ENCODE measurements around the gene WRNIP1. TPM values are rescaled to one million over a fixed set of nuclear protein-coding genes. Genes with fewer than 3 reads are reported as not detected.

WRNIP1 gene
- total and polyA plus RNA-seq, 2 donors (not counting 1 experiment from before 2014, with no cell fraction given) = 29.7 to 40.8 TPM

GRCh38 chr6:2806644-2807043 lies 41.5 kb downstream of the WRNIP1 start:
- Histone ChIP-seq H3K27ac (ENCODE audit: insufficient read depth, low read length) (no peak overlapping the region), H2AFZ (ENCODE audit: low read length) (no peak overlapping the region), H3K9ac (ENCODE audit: insufficient read depth, low read length) (no peak overlapping the region), H3K9me3 (ENCODE audit: control insufficient read depth, insufficient read depth, low read depth, low read length) (no peaks in the 10 kb centered on the region), H3K4me1 (ENCODE audit: control insufficient read depth, extremely low read depth, insufficient read depth, low read length) (no peaks in the 10 kb centered on the region), H3K4me2 (ENCODE audit: extremely low read depth, insufficient read depth, low read length) (no peak overlapping the region), H3K27me3 (ENCODE audit: control insufficient read depth, insufficient read depth, low read length) (no peaks in the 10 kb centered on the region), H4K20me1 (ENCODE audit: control insufficient read depth, extremely low read depth, insufficient read depth, low read length) (no peaks in the 10 kb centered on the region), H3K4me3 (replicated peaks in 1 of 4; ENCODE audit: control extremely low read depth in 1 of 4, insufficient read depth in 1 of 4, low read depth in 3 of 4, low read length in 4 of 4) (no peak overlapping the region), H3K79me2 (ENCODE audit: control insufficient read depth, insufficient read depth, low read length) (no peaks in the 10 kb centered on the region), H3K36me3 (ENCODE audit: control insufficient read depth, insufficient read depth, low read length) (no peaks in the 10 kb centered on the region)
- no peak for DNase-seq (ENCODE audit: low read depth in 2 of 2)
- TF ChIP-seq EZH2 (IDR thresholded peaks at IDR 0.05; ENCODE audit: low read length, missing control alignments) (no peak), CTCF (conservative IDR thresholded peaks at IDR 0.05 in 1 of 2, IDR thresholded peaks at IDR 0.05 in 1 of 2; ENCODE audit: low read depth in 1 of 2, low read length in 2 of 2) (no peak)

DNA sequence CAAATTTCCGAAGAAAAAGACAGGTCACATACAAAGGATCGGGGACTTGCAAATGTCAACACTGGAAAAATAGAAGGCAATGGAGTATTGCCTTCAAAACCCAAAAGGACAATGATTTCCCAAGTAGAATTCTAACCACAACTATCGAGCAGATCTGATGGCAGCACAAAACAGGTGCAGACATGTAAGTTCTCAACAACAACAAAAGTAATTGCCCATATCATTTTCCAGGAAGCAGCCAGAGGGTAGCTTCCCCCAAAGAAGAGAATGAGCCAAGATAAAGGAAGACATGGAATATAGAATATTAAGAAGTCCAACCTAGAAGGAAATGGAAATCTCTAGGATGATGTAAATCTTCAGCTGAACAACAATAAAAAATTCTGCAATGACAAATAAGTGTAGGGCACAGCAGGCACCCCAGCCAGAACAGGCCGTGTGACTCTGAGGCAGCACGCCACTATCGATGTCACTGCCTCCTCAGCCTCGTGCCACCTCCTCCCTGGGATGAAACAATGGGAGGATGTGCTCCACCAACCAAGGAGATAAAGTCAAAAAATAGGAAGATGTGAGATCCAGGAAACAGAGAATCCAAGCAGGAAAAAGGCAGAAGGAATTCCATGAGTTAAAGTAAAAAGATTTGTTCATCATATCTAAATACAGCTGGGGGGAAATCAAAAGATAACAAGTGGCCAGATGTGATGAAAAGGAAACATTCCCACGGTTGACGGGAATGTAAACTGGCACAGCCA lies 42.3 kb downstream of the WRNIP1 start:
- Histone ChIP-seq H3K9me3 (ENCODE audit: control insufficient read depth, insufficient read depth, low read depth, low read length) (no peaks in the 10 kb centered on the region), H3K27ac (ENCODE audit: insufficient read depth, low read length) (no peak overlapping the region), H2AFZ (ENCODE audit: low read length) (no peak overlapping the region), H3K4me2 (ENCODE audit: extremely low read depth, insufficient read depth, low read length) (no peak overlapping the region), H4K20me1 (ENCODE audit: control insufficient read depth, extremely low read depth, insufficient read depth, low read length) (no peaks in the 10 kb centered on the region), H3K4me3 (replicated peaks in 1 of 4; ENCODE audit: control extremely low read depth in 1 of 4, insufficient read depth in 1 of 4, low read depth in 3 of 4, low read length in 4 of 4) (no peak overlapping the region), H3K36me3 (ENCODE audit: control insufficient read depth, insufficient read depth, low read length) (no peaks in the 10 kb centered on the region), H3K27me3 (ENCODE audit: control insufficient read depth, insufficient read depth, low read length) (no peaks in the 10 kb centered on the region), H3K4me1 (ENCODE audit: control insufficient read depth, extremely low read depth, insufficient read depth, low read length) (no peaks in the 10 kb centered on the region), H3K79me2 (ENCODE audit: control insufficient read depth, insufficient read depth, low read length) (no peaks in the 10 kb centered on the region), H3K9ac (ENCODE audit: insufficient read depth, low read length) (no peak overlapping the region)
- TF ChIP-seq EZH2 (IDR thresholded peaks at IDR 0.05; ENCODE audit: low read length, missing control alignments) (no peak), CTCF (conservative IDR thresholded peaks at IDR 0.05 in 1 of 2, IDR thresholded peaks at IDR 0.05 in 1 of 2; ENCODE audit: low read depth in 1 of 2, low read length in 2 of 2) (no peak)
- DNase-seq (ENCODE audit: low read depth in 2 of 2) = no peak

DNA sequence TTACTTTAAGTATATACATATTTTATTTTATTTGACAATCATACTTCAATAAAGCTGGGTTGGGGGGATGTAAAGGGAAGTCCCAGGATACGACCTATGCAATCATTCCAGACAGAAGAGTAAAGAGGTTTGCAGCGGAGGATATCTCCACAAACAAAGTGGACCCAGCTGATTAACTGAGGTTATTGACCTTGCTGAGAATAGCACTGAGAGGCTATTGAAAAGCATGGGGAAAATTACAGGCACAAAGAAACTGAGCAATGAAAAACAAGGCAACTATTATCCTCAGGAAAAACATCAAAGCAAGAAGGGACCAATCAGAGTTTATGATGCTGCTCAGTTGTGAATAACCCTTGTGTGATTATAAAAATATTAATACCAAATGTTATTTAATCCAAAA lies 43.8 kb downstream of the WRNIP1 start:
- Histone ChIP-seq H3K4me1 (ENCODE audit: control insufficient read depth, extremely low read depth, insufficient read depth, low read length) (no peaks in the 10 kb centered on the region), H3K36me3 (ENCODE audit: control insufficient read depth, insufficient read depth, low read length) (no peaks in the 10 kb centered on the region), H3K4me3 (replicated peaks in 1 of 4; ENCODE audit: control extremely low read depth in 1 of 4, insufficient read depth in 1 of 4, low read depth in 3 of 4, low read length in 4 of 4) (no peak overlapping the region), H4K20me1 (ENCODE audit: control insufficient read depth, extremely low read depth, insufficient read depth, low read length) (no peaks in the 10 kb centered on the region), H3K27me3 (ENCODE audit: control insufficient read depth, insufficient read depth, low read length) (no peaks in the 10 kb centered on the region), H3K27ac (ENCODE audit: insufficient read depth, low read length) (no peak overlapping the region), H3K4me2 (ENCODE audit: extremely low read depth, insufficient read depth, low read length) (no peak overlapping the region), H3K9ac (ENCODE audit: insufficient read depth, low read length) (no peak overlapping the region), H2AFZ (ENCODE audit: low read length) (no peak overlapping the region), H3K9me3 (ENCODE audit: control insufficient read depth, insufficient read depth, low read depth, low read length) (no peaks in the 10 kb centered on the region), H3K79me2 (ENCODE audit: control insufficient read depth, insufficient read depth, low read length) (no peaks in the 10 kb centered on the region)
- DNase-seq (ENCODE audit: low read depth in 2 of 2) = no peak
- TF ChIP-seq CTCF (conservative IDR thresholded peaks at IDR 0.05 in 1 of 2, IDR thresholded peaks at IDR 0.05 in 1 of 2; ENCODE audit: low read depth in 1 of 2, low read length in 2 of 2) = no peak
- no peak for TF ChIP-seq EZH2 (IDR thresholded peaks at IDR 0.05; ENCODE audit: low read length, missing control alignments)

Measured in fibroblast of lung (primary cell).